ENCODE measurements around the gene HOXA6.

GRCh38 chr7:27163288-27164044 lies 15.9 kb upstream of the HOXA6 start:
- TF ChIP-seq, protein P1, sequence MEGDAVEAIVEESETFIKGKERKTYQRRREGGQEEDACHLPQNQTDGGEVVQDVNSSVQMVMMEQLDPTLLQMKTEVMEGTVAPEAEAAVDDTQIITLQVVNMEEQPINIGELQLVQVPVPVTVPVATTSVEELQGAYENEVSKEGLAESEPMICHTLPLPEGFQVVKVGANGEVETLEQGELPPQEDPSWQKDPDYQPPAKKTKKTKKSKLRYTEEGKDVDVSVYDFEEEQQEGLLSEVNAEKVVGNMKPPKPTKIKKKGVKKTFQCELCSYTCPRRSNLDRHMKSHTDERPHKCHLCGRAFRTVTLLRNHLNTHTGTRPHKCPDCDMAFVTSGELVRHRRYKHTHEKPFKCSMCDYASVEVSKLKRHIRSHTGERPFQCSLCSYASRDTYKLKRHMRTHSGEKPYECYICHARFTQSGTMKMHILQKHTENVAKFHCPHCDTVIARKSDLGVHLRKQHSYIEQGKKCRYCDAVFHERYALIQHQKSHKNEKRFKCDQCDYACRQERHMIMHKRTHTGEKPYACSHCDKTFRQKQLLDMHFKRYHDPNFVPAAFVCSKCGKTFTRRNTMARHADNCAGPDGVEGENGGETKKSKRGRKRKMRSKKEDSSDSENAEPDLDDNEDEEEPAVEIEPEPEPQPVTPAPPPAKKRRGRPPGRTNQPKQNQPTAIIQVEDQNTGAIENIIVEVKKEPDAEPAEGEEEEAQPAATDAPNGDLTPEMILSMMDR (conservative IDR thresholded peaks at IDR 0.05 in 1 of 2, IDR thresholded peaks at IDR 0.05 in 1 of 2; ENCODE audit: low read depth in 1 of 2, low read length in 2 of 2) = no peak
- no peak for TF ChIP-seq EZH2 (IDR thresholded peaks at IDR 0.05; ENCODE audit: low read length, missing control alignments)
